DND-41 (cell line): Measurements from ENCODE around the gene MTARC1.

ENCODE experiments used
- ATAC-seq: fragments of 200-7000 bp; cut with Tn5 transposase; 3 replicates; pipeline ENCODE4 v1.9.1; 2021; ENCODE audit warnings: low read depth; ENCODE audit not compliant: insufficient read depth
- DNase-seq: peaks from one replicate; pipeline ENCODE4 v3.0.0-alpha.2; 2020
- H2AFZ ChIP-seq: 2 replicates; pipeline ENCODE4 v1.6.0; 2012; ENCODE audit warnings: low read depth, low read length
- H3K27ac ChIP-seq: 2 replicates; pipeline ENCODE4 v1.5.1; 2012; ENCODE audit warnings: low read length, inconsistent platforms
- H3K27me3 ChIP-seq: fragments of 200-600 bp; sonication (generic); 2 replicates; pipeline ENCODE4 v1.6.0; 2012; ENCODE audit warnings: low read length, mild to moderate bottlenecking, inconsistent platforms; ENCODE audit not compliant: insufficient read depth, poor library complexity
- H3K36me3 ChIP-seq: 2 replicates; pipeline ENCODE4 v1.5.1; 2012; ENCODE audit warnings: low read length, inconsistent platforms; ENCODE audit not compliant: insufficient read depth
- H3K4me1 ChIP-seq: 2 replicates; pipeline ENCODE4 v1.5.1; 2012; ENCODE audit warnings: mild to moderate bottlenecking, low read length; ENCODE audit not compliant: insufficient read depth
- H3K4me2 ChIP-seq: 2 replicates; pipeline ENCODE4 v1.6.0; 2012; ENCODE audit warnings: mild to moderate bottlenecking, moderate library complexity, low read length, inconsistent platforms; ENCODE audit not compliant: insufficient read depth
- H3K4me3 ChIP-seq, 2 experiments: fragments of 200-600 bp in 1 of 2; shearing (Covaris generic) in 1 of 2; 2 replicates each; pipeline ENCODE4 v1.5.1; 2012 to 2016; ENCODE audit warnings: inconsistent platforms in 2 of 2, low read length in 2 of 2, mild to moderate bottlenecking in 2 of 2, low read depth in 1 of 2, moderate library complexity in 1 of 2
- H3K79me2 ChIP-seq: 2 replicates; pipeline ENCODE4 v1.6.0; 2012; ENCODE audit warnings: low read length, inconsistent platforms; ENCODE audit not compliant: insufficient read depth
- H3K9ac ChIP-seq: 2 replicates; pipeline ENCODE4 v1.6.0; 2012; ENCODE audit warnings: low read depth, mild to moderate bottlenecking, inconsistent platforms, low read length, moderate library complexity
- H3K9me3 ChIP-seq: 2 replicates; pipeline ENCODE4 v1.5.1; 2012; ENCODE audit warnings: low read length, moderate library complexity, mild to moderate bottlenecking, inconsistent platforms; ENCODE audit not compliant: insufficient read depth, severe bottlenecking
- H4K20me1 ChIP-seq: 2 replicates; pipeline ENCODE4 v1.6.0; 2012; ENCODE audit warnings: low read length; ENCODE audit not compliant: insufficient read depth
- EZH2 ChIP-seq: IDR thresholded peaks from 3 replicates; pipeline ENCODE4 v1.6.1; 2012; ENCODE audit warnings: borderline replicate concordance, low read depth, mild to moderate bottlenecking, moderate library complexity, low read length, inconsistent platforms; ENCODE audit not compliant: severe bottlenecking
- TF ChIP-seq, protein P1 (sequence below): IDR thresholded peaks from 2 replicates; pipeline ENCODE4 v1.5.1; 2012; ENCODE audit warnings: borderline replicate concordance, low read length, moderate library complexity, mild to moderate bottlenecking; ENCODE audit not compliant: poor library complexity, severe bottlenecking; ENCODE audit errors: extremely low read depth

Gene MTARC1

GRCh38 chr1:220808345-220809186 lies 21.9 kb downstream of the MTARC1 start:
- TF ChIP-seq, protein P1, sequence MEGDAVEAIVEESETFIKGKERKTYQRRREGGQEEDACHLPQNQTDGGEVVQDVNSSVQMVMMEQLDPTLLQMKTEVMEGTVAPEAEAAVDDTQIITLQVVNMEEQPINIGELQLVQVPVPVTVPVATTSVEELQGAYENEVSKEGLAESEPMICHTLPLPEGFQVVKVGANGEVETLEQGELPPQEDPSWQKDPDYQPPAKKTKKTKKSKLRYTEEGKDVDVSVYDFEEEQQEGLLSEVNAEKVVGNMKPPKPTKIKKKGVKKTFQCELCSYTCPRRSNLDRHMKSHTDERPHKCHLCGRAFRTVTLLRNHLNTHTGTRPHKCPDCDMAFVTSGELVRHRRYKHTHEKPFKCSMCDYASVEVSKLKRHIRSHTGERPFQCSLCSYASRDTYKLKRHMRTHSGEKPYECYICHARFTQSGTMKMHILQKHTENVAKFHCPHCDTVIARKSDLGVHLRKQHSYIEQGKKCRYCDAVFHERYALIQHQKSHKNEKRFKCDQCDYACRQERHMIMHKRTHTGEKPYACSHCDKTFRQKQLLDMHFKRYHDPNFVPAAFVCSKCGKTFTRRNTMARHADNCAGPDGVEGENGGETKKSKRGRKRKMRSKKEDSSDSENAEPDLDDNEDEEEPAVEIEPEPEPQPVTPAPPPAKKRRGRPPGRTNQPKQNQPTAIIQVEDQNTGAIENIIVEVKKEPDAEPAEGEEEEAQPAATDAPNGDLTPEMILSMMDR: no peak
- no peak for TF ChIP-seq EZH2
- no peak overlapping the region for H3K4me3 ChIP-seq
- no peaks in the 10 kb centered on the region for H4K20me1 ChIP-seq
- H3K4me2 ChIP-seq: no peak overlapping the region
- H3K27me3 ChIP-seq: peaks cover 6% of the 10 kb centered on the region
- H3K9me3 ChIP-seq: no peaks in the 10 kb centered on the region
- ATAC-seq (no peak), DNase-seq (no peak)
- H2AFZ ChIP-seq: no peak overlapping the region
- H3K36me3 ChIP-seq: no peaks in the 10 kb centered on the region
- no peak overlapping the region for H3K9ac ChIP-seq
- no peaks in the 10 kb centered on the region for H3K79me2 ChIP-seq
- H3K27ac ChIP-seq: no peak overlapping the region
- H3K4me1 ChIP-seq: peaks cover 4% of the 10 kb centered on the region

DNA sequence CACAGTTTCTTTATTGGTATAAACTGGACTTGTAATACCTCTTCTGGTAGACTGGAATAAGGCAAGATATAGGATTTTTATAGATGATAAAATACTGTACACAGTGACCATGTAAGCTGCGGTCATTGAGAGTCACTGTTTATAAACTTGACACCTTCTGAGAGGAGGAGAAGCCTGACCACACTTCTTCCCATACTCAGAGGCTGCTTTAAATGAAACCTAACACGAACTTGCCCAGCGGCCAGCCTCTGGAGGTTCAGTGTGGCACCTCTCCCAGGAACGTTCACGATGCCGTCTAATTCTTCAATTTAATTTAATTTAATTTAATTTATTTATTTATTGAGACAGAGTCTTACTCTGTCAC lies 22.5 kb downstream of the MTARC1 start:
- Histone ChIP-seq H3K36me3 (no peaks in the 10 kb centered on the region), H3K9me3 (no peaks in the 10 kb centered on the region), H4K20me1 (no peaks in the 10 kb centered on the region), H3K4me1 (peaks cover 4% of the 10 kb centered on the region), H3K4me3 (no peak overlapping the region), H3K9ac (no peak overlapping the region), H2AFZ (no peak overlapping the region), H3K79me2 (no peaks in the 10 kb centered on the region), H3K27ac (no peak overlapping the region), H3K27me3 (peaks cover 6% of the 10 kb centered on the region), H3K4me2 (no peak overlapping the region)
- no peak for ATAC-seq
- TF ChIP-seq, protein P1: no peak
- TF ChIP-seq EZH2: no peak
- DNase-seq: no peak

- Histone ChIP-seq H2AFZ (no peak overlapping the region), H3K79me2 (no peaks in the 10 kb centered on the region), H3K9me3 (no peaks in the 10 kb centered on the region), H3K36me3 (no peaks in the 10 kb centered on the region), H3K9ac (no peak overlapping the region), H4K20me1 (no peaks in the 10 kb centered on the region), H3K4me3 (no peak overlapping the region), H3K27ac (no peak overlapping the region), H3K27me3 (peaks cover 6% of the 10 kb centered on the region), H3K4me1 (peaks cover 4% of the 10 kb centered on the region), H3K4me2 (no peak overlapping the region)
- TF ChIP-seq, protein P1: no peak
- no peak for TF ChIP-seq EZH2
- no peak for ATAC-seq
- DNase-seq: no peak
These were observed 23.0 kb downstream of the MTARC1 start for GRCh38 chr1:220809704-220810103.
